HEK293T (cell line): ENCODE results near the gene PFKFB2.

Experiments used
- BHLHE40 ChIP-seq: fragments of 450-650 bp; IDR thresholded peaks from 2 replicates; pipeline ENCODE4 v1.6.1; 2016; ENCODE audit warnings: mild to moderate bottlenecking, moderate library complexity, borderline replicate concordance
- CTBP1 ChIP-seq: fragments of 450-650 bp; IDR thresholded peaks from 2 replicates; pipeline ENCODE4 v1.6.1; 2016; ENCODE audit warnings: borderline replicate concordance
- FOXA1 ChIP-seq: fragments of 450-650 bp; IDR thresholded peaks from 2 replicates; pipeline ENCODE4 v1.6.1; 2016; ENCODE audit warnings: mild to moderate bottlenecking
- FOXK2 ChIP-seq: fragments of 450-650 bp; IDR thresholded peaks from 2 replicates; pipeline ENCODE4 v1.6.1; 2016; ENCODE audit warnings: mild to moderate bottlenecking
- FOXM1 ChIP-seq: fragments of 450-650 bp; IDR thresholded peaks from 2 replicates; pipeline ENCODE4 v1.6.1; 2017; ENCODE audit warnings: mild to moderate bottlenecking, borderline replicate concordance
- HDGF ChIP-seq: fragments of 450-650 bp; IDR thresholded peaks from 2 replicates; pipeline ENCODE4 v1.6.1; 2017; ENCODE audit warnings: antibody characterized with exemption, borderline replicate concordance
- NFRKB ChIP-seq: fragments of 450-650 bp; IDR thresholded peaks from 2 replicates; pipeline ENCODE4 v1.6.1; 2016; ENCODE audit warnings: mild to moderate bottlenecking, moderate library complexity
- SP1 ChIP-seq: fragments of 450-650 bp; IDR thresholded peaks from 2 replicates; pipeline ENCODE4 v1.6.1; 2017
- SUZ12 ChIP-seq: fragments of 450-650 bp; IDR thresholded peaks from 2 replicates; pipeline ENCODE4 v1.6.1; 2016; ENCODE audit warnings: mild to moderate bottlenecking
- TARDBP ChIP-seq: fragments of 450-650 bp; IDR thresholded peaks from 2 replicates; pipeline ENCODE4 v1.6.1; 2016

GRCh38 chr1:207034208-207034607, 18.9 kb upstream of the PFKFB2 start:
- TF ChIP-seq BHLHE40 (no peak), HDGF (no peak), FOXM1 (no peak), TARDBP (no peak), FOXK2 (no peak), SUZ12 (no peak), CTBP1 (no peak), FOXA1 (no peak), NFRKB (no peak), SP1 (no peak)
